T-cell (primary cell): ENCODE results near the gene TELO2. TPM values are rescaled to one million over a fixed set of nuclear protein-coding genes. Genes with fewer than 3 reads are reported as not detected.

Experiments
- ATAC-seq, 4 experiments: fragments of 200-7000 bp in 3 of 4; fragments of 150-1000 bp in 1 of 4; cut with Tn5 transposase; replicated peaks in 1 of 4; 1 replicate in 3 of 4; 2 replicates in 1 of 4; pipeline ENCODE4 v1.10.0; 2021; ENCODE audit warnings: moderate library complexity in 3 of 4, mild to moderate bottlenecking in 2 of 4, moderate number of reproducible peaks in 1 of 4
- CTCF ChIA-PET, 2 donors: fragments of 300-600 bp; sonication (Branson Sonifier 250); formaldehyde crosslinking; loops; one replicate each; lab custom pipeline; 2022; ENCODE audit warnings: antibody characterized with exemption in 2 of 2; lab: Charles Lee
- POLR2A ChIA-PET, 2 donors: fragments of 300-600 bp; sonication (Branson Sonifier 250); formaldehyde crosslinking; loops; one replicate each; lab custom pipeline; 2022; ENCODE audit warnings: antibody characterized with exemption in 2 of 2; lab: Charles Lee
- DNase-seq, 35 experiments: peaks; one replicate each; pipeline versions ENCODE4 v3.0.0 to v3.0.0-alpha.2; 2013 to 2023
- H3K27ac ChIP-seq: one replicate; pipeline ENCODE4 v1.5.1; 2013; ENCODE audit warnings: low read length
- H3K27me3 ChIP-seq, 2 experiments: replicated peaks in 1 of 2; 1 replicate in 1 of 2; 2 replicates in 1 of 2; pipeline versions ENCODE4 v1.6.1 to v1.7.0; 2013; ENCODE audit warnings: low read length in 1 of 2, mixed read lengths in 1 of 2; ENCODE audit not compliant: control insufficient read depth in 2 of 2, insufficient read depth in 2 of 2; ENCODE audit errors: extremely low read depth in 1 of 2
- H3K36me3 ChIP-seq, 2 donors: 1 replicate in 1 of 2; 2 replicates in 1 of 2; pipeline versions ENCODE4 v1.6.1 to v1.7.0; 2013; ENCODE audit warnings: low read length in 1 of 2; ENCODE audit not compliant: control insufficient read depth in 2 of 2, insufficient read depth in 1 of 2; ENCODE audit errors: extremely low read depth in 1 of 2
- H3K4me1 ChIP-seq, 2 experiments: 1 replicate in 1 of 2; 2 replicates in 1 of 2; pipeline versions ENCODE4 v1.6.1 to v1.7.0; 2013; ENCODE audit warnings: low read length in 2 of 2, mixed read lengths in 1 of 2; ENCODE audit not compliant: insufficient read depth in 2 of 2, control insufficient read depth in 1 of 2; ENCODE audit errors: extremely low read depth in 1 of 2
- H3K4me3 ChIP-seq, 2 donors: 1 replicate in 1 of 2; 2 replicates in 1 of 2; pipeline versions ENCODE4 v1.5.1 to v1.7.0; 2013; ENCODE audit warnings: mild to moderate bottlenecking in 2 of 2, low read length in 1 of 2, moderate library complexity in 1 of 2; ENCODE audit not compliant: control insufficient read depth in 1 of 2; ENCODE audit errors: extremely low read depth in 1 of 2
- H3K9me3 ChIP-seq: 2 replicates; pipeline ENCODE4 v1.7.0; 2013
- H3K27ac Mint-ChIP-seq, 2 donors: one replicate each; pipeline ENCODE4 v1.8.0; 2020 to 2021; ENCODE audit warnings: mild to moderate bottlenecking in 2 of 2, mixed read lengths in 2 of 2
- H3K27me3 Mint-ChIP-seq, 2 donors: one replicate each; pipeline ENCODE4 v1.8.0; 2021 to 2022; ENCODE audit warnings: mixed read lengths in 2 of 2
- H3K36me3 Mint-ChIP-seq: one replicate; pipeline ENCODE4 v1.8.0; 2021; ENCODE audit warnings: mixed read lengths
- H3K4me1 Mint-ChIP-seq, 3 donors: one replicate each; pipeline ENCODE4 v1.8.0; 2020 to 2022; ENCODE audit warnings: mixed read lengths in 3 of 3, mild to moderate bottlenecking in 1 of 3
- H3K4me3 Mint-ChIP-seq, 3 donors: one replicate each; pipeline ENCODE4 v1.8.0; 2020 to 2022; ENCODE audit warnings: mild to moderate bottlenecking in 3 of 3, mixed read lengths in 3 of 3, moderate library complexity in 3 of 3
- H3K9me3 Mint-ChIP-seq, 3 donors: one replicate each; pipeline ENCODE4 v1.8.0; 2020 to 2022; ENCODE audit warnings: mixed read lengths in 3 of 3
- WGBS: methylation state at CpG from one replicate; pipeline ENCODE4 v1.1.5; 2013; ENCODE audit warnings: missing lambda C conversion rate; ENCODE audit not compliant: insufficient coverage; 5-methylcytosine and 5-hydroxymethylcytosine counted together
- total RNA-seq, 35 experiments: library from RNA in 6 of 35; stranded (reverse) in 6 of 35; fragments of 120-200 nt in 1 of 35; gene quantifications; one replicate each; pipeline versions ENCODE4 v1.2.1 to v1.2.4 and lab custom pipeline; 2013 to 2026

The TELO2 gene
- total RNA-seq, 5 donors from 2014 or later (not counting 1 experiment from before 2014, with no cell fraction given), result 36.0 to 73.0 (median 56.1) TPM

- H3K36me3 Mint-ChIP-seq, result no peaks in the 10 kb centered on the region
- H3K9me3 Mint-ChIP-seq, result no peaks in the 10 kb centered on the region
- Histone ChIP-seq H3K36me3 (peaks cover 11 to 15% of the 10 kb centered on the region in 2 donors), H3K27ac (no peak overlapping the region), H3K4me1 (peaks cover 16 to 25% of the 10 kb centered on the region in 2 experiments), H3K4me3 (no peak overlapping the region), H3K9me3 (no peaks in the 10 kb centered on the region), H3K27me3 (peaks cover 0 to 3% of the 10 kb centered on the region in 2 experiments)
- peak overlapping the region in 1 of 2 donors; percentile 36 for H3K27ac Mint-ChIP-seq
- 97% methylated on average over 12 of the region's 12 CpGs for WGBS
- H3K27me3 Mint-ChIP-seq, result no peaks in the 10 kb centered on the region
- CTCF ChIA-PET, result no interaction called here
- peaks cover 11 to 16% (median 12%) of the 10 kb centered on the region in 3 donors for H3K4me1 Mint-ChIP-seq
- POLR2A ChIA-PET, result no interaction called here
- DNase-seq (no peak), ATAC-seq (no peak)
- H3K4me3 Mint-ChIP-seq, result no peak overlapping the region
These were observed 1.8 kb upstream of the TELO2 start for GRCh38 chr16:1491327-1491726.

DNA sequence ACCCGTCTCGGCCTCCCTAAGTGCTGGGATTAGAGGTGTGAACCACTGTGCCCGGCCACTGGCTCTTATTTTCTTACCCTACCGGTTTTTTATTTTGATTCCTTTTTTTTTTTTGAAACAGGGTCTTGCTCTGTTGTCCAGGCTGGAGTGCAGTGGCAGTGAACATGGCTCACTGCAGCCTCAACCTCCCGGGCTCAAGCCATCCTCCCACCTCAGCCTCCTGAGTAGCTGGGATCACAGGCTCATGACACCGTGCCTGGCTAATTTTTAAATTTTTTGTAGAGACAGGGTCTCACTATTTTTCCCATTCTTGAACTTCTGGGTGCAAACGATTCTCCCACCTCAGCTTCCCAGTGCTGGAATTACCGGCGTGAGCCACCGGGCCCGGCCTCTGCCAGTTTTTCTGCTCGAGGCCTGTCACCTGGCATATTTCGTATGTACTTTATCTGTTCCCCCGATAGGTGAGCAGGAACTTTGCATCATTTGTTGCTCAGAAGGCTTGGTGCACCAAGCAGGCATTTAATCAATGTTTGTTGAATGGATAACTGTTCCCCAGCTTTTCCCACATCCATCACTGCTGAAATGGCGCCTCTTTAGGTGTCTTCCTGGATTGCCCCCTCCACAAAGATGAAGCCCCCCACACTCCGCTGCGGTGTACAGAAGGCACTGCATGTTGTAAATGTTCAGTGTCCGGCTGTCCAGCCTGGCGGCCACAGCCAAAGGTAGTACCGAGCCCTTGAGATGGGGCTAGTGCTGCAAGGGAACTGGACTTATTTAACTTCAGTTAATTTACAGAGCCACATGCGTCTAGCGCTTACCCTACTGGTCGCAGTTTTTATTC, 858 bp upstream of the TELO2 start:
- Histone ChIP-seq H3K27ac (peak overlapping the region; percentile 88), H3K27me3 (no peaks in the 10 kb centered on the region), H3K9me3 (no peaks in the 10 kb centered on the region), H3K36me3 (peaks cover 12 to 18% of the 10 kb centered on the region in 2 donors), H3K4me1 (peaks cover 16 to 25% of the 10 kb centered on the region in 2 experiments), H3K4me3 (peak overlapping the region; percentile 40 to 85)
- peaks cover 11 to 18% (median 12%) of the 10 kb centered on the region in 3 donors for H3K4me1 Mint-ChIP-seq
- H3K36me3 Mint-ChIP-seq, result no peaks in the 10 kb centered on the region
- CTCF ChIA-PET, result interaction anchor here in 1 of 2 donors (0.6 kb wide), 1 partner anchor 205 kb away, joined by 3 read pairs; no protein-coding TSS in a partner anchor
- peak overlapping the region; percentile 99 to 100 for H3K27ac Mint-ChIP-seq
- POLR2A ChIA-PET, result interaction anchor here in 1 of 2 donors (0.6 kb wide), 1 partner anchor 1140 kb away, joined by 6 read pairs; the partner anchor contains the start of gene AXIN1
- peak in 2 of 35 experiments; percentile 11 to 21 for DNase-seq
- peak overlapping the region; percentile 83 to 97 (median 93) for H3K4me3 Mint-ChIP-seq
- H3K9me3 Mint-ChIP-seq, result no peaks in the 10 kb centered on the region
- ATAC-seq, result no peak
- H3K27me3 Mint-ChIP-seq, result no peaks in the 10 kb centered on the region
- 89% methylated on average over 16 of the region's 23 CpGs for WGBS

GRCh38 chr16:1493746-1494094, 560 bp downstream of the TELO2 start:
- Mint-ChIP-seq H3K36me3 (peaks cover 10% of the 10 kb centered on the region), H3K27ac (peak overlapping the region; percentile 67 to 79), H3K27me3 (no peaks in the 10 kb centered on the region), H3K4me3 (peak overlapping the region; percentile 83 to 97 (median 93)), H3K4me1 (peaks cover 12 to 18% (median 18%) of the 10 kb centered on the region in 3 donors), H3K9me3 (no peaks in the 10 kb centered on the region)
- Histone ChIP-seq H3K9me3 (no peaks in the 10 kb centered on the region), H3K27ac (peak overlapping the region; percentile 18), H3K36me3 (peaks cover 18 to 19% of the 10 kb centered on the region in 2 donors), H3K4me1 (peaks cover 14 to 25% of the 10 kb centered on the region in 2 experiments), H3K27me3 (no peaks in the 10 kb centered on the region), H3K4me3 (peak overlapping the region; percentile 80 to 85)
- 6% methylated on average over 18 of the region's 30 CpGs for WGBS
- peak; percentile 1 to 17 (median 8) for ATAC-seq
- ChIA-PET POLR2A (no interaction called here), CTCF (no interaction called here)
- peak in 1 of 35 experiments; percentile 9 for DNase-seq

- Mint-ChIP-seq H3K4me3 (peak overlapping the region; percentile 83 to 97 (median 93)), H3K4me1 (peaks cover 12 to 19% (median 18%) of the 10 kb centered on the region in 3 donors), H3K9me3 (no peaks in the 10 kb centered on the region), H3K36me3 (peaks cover 11% of the 10 kb centered on the region), H3K27me3 (no peaks in the 10 kb centered on the region), H3K27ac (peak overlapping the region in 1 of 2 donors; percentile 79)
- H3K9me3 ChIP-seq, result no peaks in the 10 kb centered on the region
- 71% methylated on average over 25 of the region's 25 CpGs for WGBS
- peak overlapping the region; percentile 80 to 85 for H3K4me3 ChIP-seq
- POLR2A ChIA-PET, result no interaction called here
- no peaks in the 10 kb centered on the region for H3K27me3 ChIP-seq
- CTCF ChIA-PET, result no interaction called here
- no peak for ATAC-seq
- no peak overlapping the region for H3K27ac ChIP-seq
- peaks cover 18 to 19% of the 10 kb centered on the region in 2 donors for H3K36me3 ChIP-seq
- DNase-seq, result no peak
- H3K4me1 ChIP-seq, result peaks cover 12 to 25% of the 10 kb centered on the region in 2 experiments
These were observed 1.0 kb downstream of the TELO2 start for GRCh38 chr16:1494129-1494640.

- ChIA-PET POLR2A (no interaction called here), CTCF (no interaction called here)
- peaks cover 12 to 25% of the 10 kb centered on the region in 2 experiments for H3K4me1 ChIP-seq
- peaks cover 12 to 19% (median 18%) of the 10 kb centered on the region in 3 donors for H3K4me1 Mint-ChIP-seq
- no peaks in the 10 kb centered on the region for H3K9me3 Mint-ChIP-seq
- ATAC-seq (no peak), DNase-seq (no peak)
- peak overlapping the region in 1 of 2 donors; percentile 34 for H3K27ac Mint-ChIP-seq
- peak overlapping the region; percentile 83 to 97 (median 93) for H3K4me3 Mint-ChIP-seq
- no peaks in the 10 kb centered on the region for H3K9me3 ChIP-seq
- 96% methylated on average over 13 of the region's 13 CpGs for WGBS
- no peaks in the 10 kb centered on the region for H3K27me3 ChIP-seq
- peaks cover 18 to 21% of the 10 kb centered on the region in 2 donors for H3K36me3 ChIP-seq
- H3K4me3 ChIP-seq, result no peak overlapping the region
- H3K27ac ChIP-seq, result no peak overlapping the region
- H3K36me3 Mint-ChIP-seq, result peaks cover 11% of the 10 kb centered on the region
- H3K27me3 Mint-ChIP-seq, result no peaks in the 10 kb centered on the region
These were observed 1.6 kb downstream of the TELO2 start for GRCh38 chr16:1494711-1495110.

GRCh38 chr16:1495211-1495888, 2.2 kb downstream of the TELO2 start:
- H3K9me3 ChIP-seq, result no peaks in the 10 kb centered on the region
- WGBS, result 93% methylated on average over 37 of the region's 39 CpGs
- H3K4me3 Mint-ChIP-seq, result peak overlapping the region; percentile 47 to 60 (median 52)
- CTCF ChIA-PET, result no interaction called here
- H3K9me3 Mint-ChIP-seq, result no peaks in the 10 kb centered on the region
- no peak overlapping the region for H3K4me3 ChIP-seq
- H3K36me3 Mint-ChIP-seq, result peaks cover 11% of the 10 kb centered on the region
- peaks cover 20 to 25% of the 10 kb centered on the region in 2 donors for H3K36me3 ChIP-seq
- ATAC-seq, result no peak
- POLR2A ChIA-PET, result no interaction called here
- H3K4me1 ChIP-seq, result peaks cover 12 to 25% of the 10 kb centered on the region in 2 experiments
- H3K27me3 Mint-ChIP-seq, result no peaks in the 10 kb centered on the region
- no peak overlapping the region for H3K27ac Mint-ChIP-seq
- H3K27ac ChIP-seq, result no peak overlapping the region
- H3K27me3 ChIP-seq, result no peaks in the 10 kb centered on the region
- H3K4me1 Mint-ChIP-seq, result peaks cover 12 to 19% (median 18%) of the 10 kb centered on the region in 3 donors
- DNase-seq, result no peak
